ENCODE data around the gene TMPO. TPM values are rescaled to one million over a fixed set of nuclear protein-coding genes. Genes with fewer than 3 reads are reported as not detected.
"Not testable (repeated sequence)": the region's sequence is repeated elsewhere in the genome, so short reads cannot be mapped to it uniquely, and the experiment has no call there.

TMPO gene
- total RNA-seq, 1 donor from 2014 or later: 103 TPM

DNA sequence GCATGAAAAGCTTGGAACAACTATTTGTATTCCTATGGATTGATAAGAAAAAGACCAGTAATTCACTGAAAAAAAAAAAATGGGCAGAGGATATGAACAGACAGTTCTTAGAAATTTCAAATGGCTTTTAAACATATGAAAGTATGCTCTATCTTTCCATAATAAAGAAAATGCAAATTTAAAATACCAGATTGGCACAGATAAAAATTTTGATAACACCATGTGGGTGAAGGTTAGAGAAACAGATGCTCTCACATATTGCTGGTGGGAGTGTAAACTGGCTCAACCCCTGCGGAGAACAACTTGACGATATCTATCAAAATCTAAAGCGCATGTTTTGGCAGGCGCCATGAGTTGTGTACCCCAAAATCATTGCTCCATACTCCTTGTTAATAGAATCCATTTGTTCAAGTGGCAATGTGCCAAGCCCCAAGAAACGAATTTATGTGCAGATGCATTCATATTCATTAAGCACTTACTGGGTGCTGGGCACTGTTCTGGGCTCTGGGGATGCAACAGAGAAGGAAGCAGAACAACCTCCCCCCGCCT, 29.5 kb upstream of the TMPO start:
- no peak for DNase-seq (ENCODE audit: extremely low spot score in 2 of 2)
- no peak overlapping the region for H3K4me3 ChIP-seq
- H3K36me3 ChIP-seq: no peaks in the 10 kb centered on the region
- TF ChIP-seq POLR2AphosphoS5 (IDR thresholded peaks at IDR 0.05; ENCODE audit: insufficient read depth in 1 of 2, low read depth in 1 of 2) (no peak), POLR2A (IDR thresholded peaks at IDR 0.05) (no peak)
- TF ChIP-seq, protein P1, sequence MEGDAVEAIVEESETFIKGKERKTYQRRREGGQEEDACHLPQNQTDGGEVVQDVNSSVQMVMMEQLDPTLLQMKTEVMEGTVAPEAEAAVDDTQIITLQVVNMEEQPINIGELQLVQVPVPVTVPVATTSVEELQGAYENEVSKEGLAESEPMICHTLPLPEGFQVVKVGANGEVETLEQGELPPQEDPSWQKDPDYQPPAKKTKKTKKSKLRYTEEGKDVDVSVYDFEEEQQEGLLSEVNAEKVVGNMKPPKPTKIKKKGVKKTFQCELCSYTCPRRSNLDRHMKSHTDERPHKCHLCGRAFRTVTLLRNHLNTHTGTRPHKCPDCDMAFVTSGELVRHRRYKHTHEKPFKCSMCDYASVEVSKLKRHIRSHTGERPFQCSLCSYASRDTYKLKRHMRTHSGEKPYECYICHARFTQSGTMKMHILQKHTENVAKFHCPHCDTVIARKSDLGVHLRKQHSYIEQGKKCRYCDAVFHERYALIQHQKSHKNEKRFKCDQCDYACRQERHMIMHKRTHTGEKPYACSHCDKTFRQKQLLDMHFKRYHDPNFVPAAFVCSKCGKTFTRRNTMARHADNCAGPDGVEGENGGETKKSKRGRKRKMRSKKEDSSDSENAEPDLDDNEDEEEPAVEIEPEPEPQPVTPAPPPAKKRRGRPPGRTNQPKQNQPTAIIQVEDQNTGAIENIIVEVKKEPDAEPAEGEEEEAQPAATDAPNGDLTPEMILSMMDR (IDR thresholded peaks at IDR 0.05): no peak
- no peak overlapping the region for H3K27ac ChIP-seq
- H3K9me3 ChIP-seq: no peaks in the 10 kb centered on the region
- intact Hi-C loops (cut with DNase I): no loop called here
- H3K4me1 ChIP-seq: peaks cover 7% of the 10 kb centered on the region
- no peaks in the 10 kb centered on the region for H3K27me3 ChIP-seq

DNA sequence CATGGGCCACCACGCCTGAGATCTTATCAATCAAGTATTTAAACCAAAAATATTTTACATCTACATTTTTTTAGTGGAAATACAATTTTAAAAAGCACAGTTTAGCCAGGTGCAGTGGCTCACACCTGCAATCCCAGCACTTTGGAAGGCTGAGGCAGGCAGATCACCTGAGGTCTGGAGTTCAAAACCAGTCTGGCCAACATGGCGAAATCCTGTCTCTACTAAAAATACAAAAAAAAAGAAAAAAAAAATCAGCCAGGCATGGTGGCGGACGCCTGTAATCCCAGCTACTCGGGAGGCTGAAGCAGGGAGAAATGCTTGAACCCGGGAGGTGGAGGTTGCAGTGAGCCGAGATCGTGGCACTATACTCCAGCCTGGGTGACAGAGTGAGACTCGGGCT, 27.0 kb upstream of the TMPO start:
- H3K27ac ChIP-seq; H3K9me3 ChIP-seq; H3K36me3 ChIP-seq; DNase-seq (ENCODE audit: extremely low spot score in 2 of 2); H3K27me3 ChIP-seq; intact Hi-C loops (cut with DNase I); H3K4me3 ChIP-seq: not testable (repeated sequence)
- H3K4me1 ChIP-seq: peaks cover 11% of the 10 kb centered on the region

DNA sequence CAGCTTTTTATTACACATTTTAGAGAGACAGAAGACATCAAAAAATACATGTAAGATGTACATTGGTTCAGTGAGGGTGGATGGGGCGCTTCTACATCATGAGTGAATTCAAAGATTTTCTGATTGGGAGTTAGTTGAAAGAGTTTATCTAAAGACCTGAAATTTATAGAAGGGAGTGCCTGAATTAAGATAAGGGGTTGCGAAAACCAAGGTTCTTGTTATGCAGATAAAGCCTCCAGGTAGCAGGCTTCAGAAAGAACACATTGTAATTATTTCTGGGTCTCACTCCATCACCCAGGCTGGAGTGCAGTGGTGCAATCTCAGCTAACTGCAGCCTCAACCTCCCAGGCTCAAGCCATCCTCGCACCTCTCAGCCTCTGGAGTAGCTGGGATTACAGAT, 26.2 kb upstream of the TMPO start:
- no peak for DNase-seq (ENCODE audit: extremely low spot score in 2 of 2)
- no peaks in the 10 kb centered on the region for H3K9me3 ChIP-seq
- peaks cover 11% of the 10 kb centered on the region for H3K4me1 ChIP-seq
- H3K4me3 ChIP-seq: no peak overlapping the region
- no peaks in the 10 kb centered on the region for H3K36me3 ChIP-seq
- H3K27ac ChIP-seq: no peak overlapping the region
- H3K27me3 ChIP-seq: no peaks in the 10 kb centered on the region
- intact Hi-C loops (cut with DNase I): no loop called here
- TF ChIP-seq POLR2AphosphoS5 (IDR thresholded peaks at IDR 0.05; ENCODE audit: insufficient read depth in 1 of 2, low read depth in 1 of 2) (no peak), POLR2A (IDR thresholded peaks at IDR 0.05) (no peak)
- TF ChIP-seq, protein P1 (IDR thresholded peaks at IDR 0.05): no peak

DNA sequence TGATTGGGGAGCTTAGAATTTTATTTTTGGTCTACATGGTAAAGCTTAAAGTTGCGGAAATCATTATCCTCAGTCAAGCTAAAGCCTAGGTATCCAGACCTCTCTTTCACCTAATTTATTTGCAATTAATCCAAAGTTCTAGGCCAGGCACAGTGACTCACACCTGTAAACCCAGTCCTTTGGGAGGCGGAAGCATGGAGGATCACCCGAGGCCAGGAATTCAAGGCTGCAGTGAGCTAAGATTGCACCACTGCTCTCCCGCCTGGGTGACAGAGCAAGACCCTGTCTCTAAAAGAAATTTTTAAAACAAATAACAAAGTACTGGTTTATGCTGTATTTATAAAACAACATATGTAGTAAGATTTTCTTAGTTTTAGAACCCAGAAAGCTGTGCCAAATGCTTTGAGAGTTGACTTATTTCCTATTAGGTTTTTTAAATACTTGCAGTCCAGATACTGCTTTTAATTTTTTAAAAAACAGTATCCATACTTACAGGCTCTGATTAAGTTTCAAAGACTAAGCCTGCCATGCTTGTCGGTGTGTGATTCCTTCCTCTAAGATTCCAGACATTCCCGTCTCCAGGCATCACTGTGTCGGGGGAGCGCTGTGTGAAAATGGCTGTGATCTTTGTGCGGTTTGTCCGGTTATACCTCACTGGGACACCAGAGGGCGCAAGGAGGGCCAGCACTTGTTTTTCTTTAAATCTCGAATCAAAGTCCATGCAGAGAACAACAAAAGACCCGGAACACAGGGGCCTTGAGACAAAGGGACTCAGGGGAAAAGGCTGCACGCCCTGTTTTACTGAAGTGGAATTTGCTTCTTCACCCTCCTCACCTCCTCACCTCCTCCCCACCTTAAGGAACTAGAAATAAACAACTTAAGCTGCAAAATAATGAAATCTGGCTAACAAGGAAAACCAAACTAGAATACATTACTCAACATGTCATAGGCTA, 24.6 kb upstream of the TMPO start:
- TF ChIP-seq POLR2A (IDR thresholded peaks at IDR 0.05) (no peak), POLR2AphosphoS5 (IDR thresholded peaks at IDR 0.05; ENCODE audit: insufficient read depth in 1 of 2, low read depth in 1 of 2) (peak in 1 of 2 donors; percentile 57)
- TF ChIP-seq, protein P1 (IDR thresholded peaks at IDR 0.05): peak; percentile 68 to 93 (median 72)
- H3K4me1 ChIP-seq: peaks cover 11% of the 10 kb centered on the region
- no peaks in the 10 kb centered on the region for H3K27me3 ChIP-seq
- H3K36me3 ChIP-seq: no peaks in the 10 kb centered on the region
- H3K4me3 ChIP-seq: peak overlapping the region in 1 of 2 donors; percentile 20
- H3K27ac ChIP-seq: peak overlapping the region; percentile 64
- H3K9me3 ChIP-seq: no peaks in the 10 kb centered on the region
- peak in 1 of 2 donors; percentile 90 for DNase-seq (ENCODE audit: extremely low spot score in 2 of 2)
- intact Hi-C loops (cut with DNase I): no loop called here

DNA sequence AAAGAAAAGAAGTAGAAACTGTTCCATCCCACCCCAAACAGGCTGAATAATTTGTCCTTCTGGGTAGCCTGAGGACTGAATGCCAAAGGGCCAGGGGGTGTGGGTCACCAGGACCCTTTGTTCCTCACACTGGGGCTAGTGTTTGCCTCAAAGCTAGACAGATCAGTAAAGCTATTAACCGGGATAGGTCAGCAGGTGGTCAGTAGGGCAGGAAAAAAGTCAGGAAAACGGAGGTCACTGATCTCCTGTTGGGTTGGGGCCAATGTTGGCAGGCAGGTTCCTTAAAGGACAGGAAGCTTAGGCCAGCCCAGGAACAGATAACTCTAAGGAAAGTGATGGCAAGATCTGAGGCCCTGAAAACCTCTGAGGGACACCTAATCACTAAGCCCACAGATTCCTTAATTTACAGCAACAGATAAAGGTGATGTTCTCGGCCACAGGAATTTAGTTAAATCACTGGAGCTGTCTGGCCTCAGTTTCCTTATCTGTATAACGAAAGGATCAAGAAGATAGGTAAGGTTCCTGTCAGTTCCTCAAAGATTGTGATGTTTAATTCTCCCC, 22.7 kb upstream of the TMPO start:
- Histone ChIP-seq H3K9me3 (no peaks in the 10 kb centered on the region), H3K4me3 (no peak overlapping the region), H3K4me1 (peaks cover 11% of the 10 kb centered on the region), H3K27ac (no peak overlapping the region), H3K27me3 (no peaks in the 10 kb centered on the region), H3K36me3 (no peaks in the 10 kb centered on the region)
- no peak for TF ChIP-seq POLR2AphosphoS5 (IDR thresholded peaks at IDR 0.05; ENCODE audit: insufficient read depth in 1 of 2, low read depth in 1 of 2)
- TF ChIP-seq, protein P1 (IDR thresholded peaks at IDR 0.05): no peak
- TF ChIP-seq POLR2A (IDR thresholded peaks at IDR 0.05): no peak
- DNase-seq (ENCODE audit: extremely low spot score in 2 of 2): no peak
- intact Hi-C loops (cut with DNase I): no loop called here

DNA sequence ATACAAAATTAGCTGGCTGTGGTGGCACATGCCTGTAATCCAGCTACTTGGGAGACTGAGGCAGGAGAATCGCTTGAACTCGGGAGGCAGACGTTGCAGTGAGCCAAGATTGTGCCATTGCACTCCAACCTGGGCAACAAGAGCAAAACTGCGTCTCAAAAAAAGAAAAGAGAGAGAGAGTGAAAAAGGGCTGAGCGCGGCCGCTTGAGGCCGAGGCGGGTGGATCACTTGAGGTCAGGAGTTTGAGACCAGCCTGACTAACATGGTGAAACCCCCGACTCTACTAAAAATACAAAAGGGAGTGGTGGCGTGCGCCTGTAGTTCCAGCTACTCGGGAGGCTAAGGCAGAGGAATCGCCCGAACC, 14.1 kb upstream of the TMPO start:
- intact Hi-C loops (cut with DNase I); H3K9me3 ChIP-seq; DNase-seq (ENCODE audit: extremely low spot score in 2 of 2); H3K27ac ChIP-seq; H3K4me3 ChIP-seq; H3K27me3 ChIP-seq; H3K36me3 ChIP-seq: not testable (repeated sequence)
- peaks cover 14% of the 10 kb centered on the region for H3K4me1 ChIP-seq

Data from vagina (tissue), 2 donors.